Choroid plexus epithelial cell (primary cell): ENCODE measurements around the gene DAZAP1.

Source experiments
- DNase-seq: peaks from one replicate; pipeline ENCODE4 v3.0.0-alpha.2; 2010; ENCODE audit warnings: low read depth
- H3K4me3 ChIP-seq: 2 replicates; pipeline ENCODE4 v1.5.1; 2011; ENCODE audit warnings: low read depth, mild to moderate bottlenecking, control low read depth, low read length, moderate library complexity
- TF ChIP-seq, protein P1 (sequence below): conservative IDR thresholded peaks from 2 replicates; pipeline ENCODE4 v1.5.1; 2011; ENCODE audit warnings: low read depth, mild to moderate bottlenecking, control low read depth, inconsistent platforms, low read length, moderate library complexity

The DAZAP1 gene

GRCh38 chr19:1420590-1420989 is 13.2 kb downstream of the DAZAP1 start:
- DNase-seq = no peak
- TF ChIP-seq, protein P1, sequence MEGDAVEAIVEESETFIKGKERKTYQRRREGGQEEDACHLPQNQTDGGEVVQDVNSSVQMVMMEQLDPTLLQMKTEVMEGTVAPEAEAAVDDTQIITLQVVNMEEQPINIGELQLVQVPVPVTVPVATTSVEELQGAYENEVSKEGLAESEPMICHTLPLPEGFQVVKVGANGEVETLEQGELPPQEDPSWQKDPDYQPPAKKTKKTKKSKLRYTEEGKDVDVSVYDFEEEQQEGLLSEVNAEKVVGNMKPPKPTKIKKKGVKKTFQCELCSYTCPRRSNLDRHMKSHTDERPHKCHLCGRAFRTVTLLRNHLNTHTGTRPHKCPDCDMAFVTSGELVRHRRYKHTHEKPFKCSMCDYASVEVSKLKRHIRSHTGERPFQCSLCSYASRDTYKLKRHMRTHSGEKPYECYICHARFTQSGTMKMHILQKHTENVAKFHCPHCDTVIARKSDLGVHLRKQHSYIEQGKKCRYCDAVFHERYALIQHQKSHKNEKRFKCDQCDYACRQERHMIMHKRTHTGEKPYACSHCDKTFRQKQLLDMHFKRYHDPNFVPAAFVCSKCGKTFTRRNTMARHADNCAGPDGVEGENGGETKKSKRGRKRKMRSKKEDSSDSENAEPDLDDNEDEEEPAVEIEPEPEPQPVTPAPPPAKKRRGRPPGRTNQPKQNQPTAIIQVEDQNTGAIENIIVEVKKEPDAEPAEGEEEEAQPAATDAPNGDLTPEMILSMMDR = no peak
- no peak overlapping the region for H3K4me3 ChIP-seq

- no peak overlapping the region for H3K4me3 ChIP-seq
- TF ChIP-seq, protein P1 = no peak
- no peak for DNase-seq
These were observed 14.0 kb downstream of the DAZAP1 start for GRCh38 chr19:1421218-1421957.

DNA sequence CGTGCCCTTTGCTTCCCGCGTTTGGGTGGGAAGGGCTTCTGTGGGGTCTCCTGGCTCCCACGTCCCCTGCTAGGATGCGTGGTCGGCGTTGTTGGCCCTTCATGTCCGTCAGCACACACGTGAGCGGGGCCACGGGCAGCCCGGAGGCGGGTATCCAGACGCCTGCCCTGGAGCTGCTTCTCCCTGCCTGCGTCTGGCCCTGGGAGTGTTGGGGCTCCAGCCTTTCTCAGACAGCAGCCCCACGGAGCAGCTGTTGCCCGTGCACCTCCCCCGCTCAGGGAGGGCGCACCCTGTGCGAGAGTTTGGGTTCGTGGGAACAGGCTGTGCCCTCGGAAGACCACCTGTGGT is 14.5 kb downstream of the DAZAP1 start:
- DNase-seq = no peak
- TF ChIP-seq, protein P1 = no peak
- H3K4me3 ChIP-seq = no peak overlapping the region

GRCh38 chr19:1422360-1422759 is 15.0 kb downstream of the DAZAP1 start:
- TF ChIP-seq, protein P1 = no peak
- DNase-seq = no peak
- H3K4me3 ChIP-seq = no peak overlapping the region

DNA sequence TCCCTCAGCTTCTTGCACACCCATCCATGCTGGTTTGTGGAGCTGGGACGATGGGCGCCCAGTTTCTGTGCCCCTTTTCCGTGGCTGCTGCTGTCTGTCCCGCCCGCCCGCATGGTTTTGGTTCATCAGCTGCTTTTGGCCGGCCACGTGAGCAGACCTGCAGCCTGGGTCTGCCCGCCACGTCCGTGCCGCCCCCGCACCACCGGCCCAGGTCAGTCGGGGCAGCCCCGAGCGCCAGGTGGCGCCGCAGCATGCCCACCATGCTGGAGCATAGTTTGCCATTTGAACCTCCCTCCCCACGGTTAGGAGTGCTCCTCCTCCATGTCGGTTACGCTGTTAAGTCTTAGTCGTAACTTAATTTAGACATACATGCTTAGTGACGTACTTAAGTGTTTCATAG is 15.6 kb downstream of the DAZAP1 start:
- no peak overlapping the region for H3K4me3 ChIP-seq
- TF ChIP-seq, protein P1 = no peak
- DNase-seq = no peak

GRCh38 chr19:1423436-1424191 is 16.2 kb downstream of the DAZAP1 start:
- TF ChIP-seq, protein P1 = no peak
- no peak for DNase-seq
- no peak overlapping the region for H3K4me3 ChIP-seq
